Measurements from ENCODE around the gene SETD5. TPM values are rescaled to one million over a fixed set of nuclear protein-coding genes. Genes with fewer than 3 reads are reported as not detected.
"Not testable (repeated sequence)": the region's sequence is repeated elsewhere in the genome, so short reads cannot be mapped to it uniquely, and the experiment has no call there.

SETD5 gene
- total and polyA plus RNA-seq, 4 donors: 23.7 to 178 (median 67.6) TPM

- Histone ChIP-seq H3K4me1 (ENCODE audit: control insufficient read depth in 5 of 5, insufficient read depth in 5 of 5, low read length in 5 of 5) (no peaks in the 10 kb centered on the region), H3K36me3 (ENCODE audit: control insufficient read depth in 4 of 4, insufficient read depth in 4 of 4, low read length in 4 of 4) (peaks cover 40 to 81% (median 62%) of the 10 kb centered on the region in 4 donors), H3K9me3 (ENCODE audit: control insufficient read depth in 4 of 4, insufficient read depth in 3 of 4, low read length in 3 of 4) (no peaks in the 10 kb centered on the region), H3K27ac (ENCODE audit: low read depth in 1 of 2, low read length in 1 of 2) (no peak overlapping the region), H3K27me3 (ENCODE audit: control insufficient read depth in 3 of 3, insufficient read depth in 3 of 3, low read length in 2 of 3) (no peaks in the 10 kb centered on the region), H3K4me3 (no peak overlapping the region), H3K9ac (ENCODE audit: insufficient read depth in 1 of 2, low read length in 2 of 2) (no peak overlapping the region)
- ATAC-seq (ENCODE audit: insufficient read depth, low FRiP score): no peak
- no peak for DNase-seq
- TF ChIP-seq CTCF (IDR thresholded peaks at IDR 0.05; ENCODE audit: control extremely low read depth, extremely low read depth): no peak
- 97 to 99% methylated on average over 5 of the region's 5 CpGs for WGBS, 2 donors
These were observed 79.5 kb downstream of the SETD5 start for GRCh38 chr3:9476935-9477334.

DNA sequence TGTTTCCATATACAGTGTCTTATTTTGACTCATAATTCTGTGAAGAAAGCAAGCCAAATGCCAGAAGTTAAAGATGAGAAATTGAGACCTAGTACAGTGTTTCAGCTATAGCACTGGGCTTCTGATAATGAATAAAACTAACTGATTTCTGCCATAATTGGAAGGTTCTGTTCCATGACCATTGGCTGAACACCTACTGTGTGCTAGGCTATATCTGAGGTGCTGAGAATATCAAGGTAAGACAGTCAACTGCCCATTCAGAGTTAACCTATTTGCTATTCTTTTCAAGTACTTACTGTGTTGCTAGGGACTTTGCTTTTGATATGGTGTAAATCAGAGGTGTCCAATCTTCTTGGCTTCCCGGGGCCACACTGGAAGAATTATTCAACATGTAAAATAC is 82.8 kb downstream of the SETD5 start:
- DNase-seq: no peak
- TF ChIP-seq CTCF (IDR thresholded peaks at IDR 0.05; ENCODE audit: control extremely low read depth, extremely low read depth): no peak
- Histone ChIP-seq H3K4me3 (no peak overlapping the region), H3K9ac (ENCODE audit: insufficient read depth in 1 of 2, low read length in 2 of 2) (no peak overlapping the region), H3K27ac (ENCODE audit: low read depth in 1 of 2, low read length in 1 of 2) (no peak overlapping the region), H3K4me1 (ENCODE audit: control insufficient read depth in 5 of 5, insufficient read depth in 5 of 5, low read length in 5 of 5) (no peaks in the 10 kb centered on the region), H3K36me3 (ENCODE audit: control insufficient read depth in 4 of 4, insufficient read depth in 4 of 4, low read length in 4 of 4) (peaks cover 26 to 51% (median 37%) of the 10 kb centered on the region in 4 donors), H3K27me3 (ENCODE audit: control insufficient read depth in 3 of 3, insufficient read depth in 3 of 3, low read length in 2 of 3) (no peaks in the 10 kb centered on the region), H3K9me3 (ENCODE audit: control insufficient read depth in 4 of 4, insufficient read depth in 3 of 4, low read length in 3 of 4) (no peaks in the 10 kb centered on the region)
- ATAC-seq (ENCODE audit: insufficient read depth, low FRiP score): no peak
- WGBS, 2 donors: 95 to 100% methylated on average over 1 of the region's 1 CpG

GRCh38 chr3:9485248-9485647 is 87.8 kb downstream of the SETD5 start:
- TF ChIP-seq CTCF (IDR thresholded peaks at IDR 0.05; ENCODE audit: control extremely low read depth, extremely low read depth): no peak
- no peak overlapping the region for H3K4me3 ChIP-seq
- no peaks in the 10 kb centered on the region for H3K4me1 ChIP-seq (ENCODE audit: control insufficient read depth in 5 of 5, insufficient read depth in 5 of 5, low read length in 5 of 5)
- ATAC-seq (ENCODE audit: insufficient read depth, low FRiP score): no peak
- no peaks in the 10 kb centered on the region for H3K27me3 ChIP-seq (ENCODE audit: control insufficient read depth in 3 of 3, insufficient read depth in 3 of 3, low read length in 2 of 3)
- peaks cover 8 to 22% (median 15%) of the 10 kb centered on the region in 4 donors for H3K36me3 ChIP-seq (ENCODE audit: control insufficient read depth in 4 of 4, insufficient read depth in 4 of 4, low read length in 4 of 4)
- no peak for DNase-seq
- H3K9ac ChIP-seq (ENCODE audit: insufficient read depth in 1 of 2, low read length in 2 of 2): no peak overlapping the region
- H3K9me3 ChIP-seq (ENCODE audit: control insufficient read depth in 4 of 4, insufficient read depth in 3 of 4, low read length in 3 of 4): no peaks in the 10 kb centered on the region
- 100% methylated on average over 1 of the region's 1 CpG for WGBS, 2 donors
- H3K27ac ChIP-seq (ENCODE audit: low read depth in 1 of 2, low read length in 1 of 2): no peak overlapping the region

GRCh38 chr3:9491506-9491905 is 94.1 kb downstream of the SETD5 start:
- Histone ChIP-seq H3K9me3 (ENCODE audit: control insufficient read depth in 4 of 4, insufficient read depth in 3 of 4, low read length in 3 of 4) (peaks cover 0 to 2% (median 0%) of the 10 kb centered on the region in 4 donors), H3K27me3 (ENCODE audit: control insufficient read depth in 3 of 3, insufficient read depth in 3 of 3, low read length in 2 of 3) (no peaks in the 10 kb centered on the region), H3K27ac (ENCODE audit: low read depth in 1 of 2, low read length in 1 of 2) (no peak overlapping the region), H3K9ac (ENCODE audit: insufficient read depth in 1 of 2, low read length in 2 of 2) (no peak overlapping the region), H3K36me3 (ENCODE audit: control insufficient read depth in 4 of 4, insufficient read depth in 4 of 4, low read length in 4 of 4) (peaks cover 0 to 6% (median 3%) of the 10 kb centered on the region in 4 donors), H3K4me1 (ENCODE audit: control insufficient read depth in 5 of 5, insufficient read depth in 5 of 5, low read length in 5 of 5) (no peaks in the 10 kb centered on the region), H3K4me3 (no peak overlapping the region)
- no peak for ATAC-seq (ENCODE audit: insufficient read depth, low FRiP score)
- WGBS, 2 donors: 67 to 79% methylated on average over 3 of the region's 3 CpGs
- no peak for TF ChIP-seq CTCF (IDR thresholded peaks at IDR 0.05; ENCODE audit: control extremely low read depth, extremely low read depth)
- no peak for DNase-seq

DNA sequence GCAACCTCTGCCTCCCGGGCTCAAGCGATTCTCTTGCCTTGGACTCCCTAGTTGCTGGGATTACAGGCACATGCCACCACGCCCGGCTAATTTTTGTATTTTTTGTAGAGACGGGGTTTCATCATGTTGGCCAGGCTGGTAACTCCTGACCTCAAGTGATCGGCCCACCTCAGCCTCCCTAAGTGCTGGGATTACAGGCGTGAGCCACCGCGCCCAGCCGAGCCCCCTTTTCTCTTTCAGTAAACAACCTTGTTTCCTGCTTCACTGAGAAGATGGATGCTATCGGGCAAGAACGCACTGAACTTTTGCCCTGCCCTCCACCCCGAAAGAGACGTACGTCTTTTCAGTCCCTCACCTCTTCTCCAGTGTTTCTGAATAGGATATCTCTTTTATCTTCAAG is 96.6 kb downstream of the SETD5 start:
- 87 to 97% methylated on average over 15 of the region's 15 CpGs for WGBS, 2 donors
- not testable (repeated sequence) for ATAC-seq (ENCODE audit: insufficient read depth, low FRiP score)

More for the DNA sequence above, 96.6 kb downstream of the SETD5 start:
- not testable (repeated sequence) for H3K36me3 ChIP-seq (ENCODE audit: control insufficient read depth in 4 of 4, insufficient read depth in 4 of 4, low read length in 4 of 4); DNase-seq; H3K27ac ChIP-seq (ENCODE audit: low read depth in 1 of 2, low read length in 1 of 2); H3K4me1 ChIP-seq (ENCODE audit: control insufficient read depth in 5 of 5, insufficient read depth in 5 of 5, low read length in 5 of 5); H3K9ac ChIP-seq (ENCODE audit: insufficient read depth in 1 of 2, low read length in 2 of 2); H3K27me3 ChIP-seq (ENCODE audit: control insufficient read depth in 3 of 3, insufficient read depth in 3 of 3, low read length in 2 of 3); H3K4me3 ChIP-seq; H3K9me3 ChIP-seq (ENCODE audit: control insufficient read depth in 4 of 4, insufficient read depth in 3 of 4, low read length in 3 of 4)

Data from lung (tissue), 12 donors.